NCI-H2107 (cell line): ENCODE data around the gene FNDC1.
"Not testable (repeated sequence)": the region's sequence is repeated elsewhere in the genome, so short reads cannot be mapped to it uniquely, and the experiment has no call there.

ENCODE experiments used
- DNase-seq: peaks from one replicate; lab custom pipeline; 2025; lab: John Stamatoyannopoulos, UW

The FNDC1 gene

GRCh38 chr6:159257846-159258245, 88.6 kb downstream of the FNDC1 start:
- DNase-seq = no peak

- DNase-seq = no peak
Measured at GRCh38 chr6:159259441-159260125, 90.4 kb downstream of the FNDC1 start.

GRCh38 chr6:159260208-159260607, 91.0 kb downstream of the FNDC1 start:
- no peak for DNase-seq

- DNase-seq = no peak
Measured at GRCh38 chr6:159261995-159262394, 92.8 kb downstream of the FNDC1 start.

- DNase-seq = no peak
Measured at GRCh38 chr6:159262586-159262985, 93.4 kb downstream of the FNDC1 start.

GRCh38 chr6:159267165-159267564, 98.0 kb downstream of the FNDC1 start:
- no peak for DNase-seq

GRCh38 chr6:159268511-159268910, 99.3 kb downstream of the FNDC1 start:
- DNase-seq = no peak

- DNase-seq = no peak
Measured at GRCh38 chr6:159271257-159271656, 102.1 kb downstream of the FNDC1 start.

GRCh38 chr6:159278626-159279025, 109.4 kb downstream of the FNDC1 start:
- DNase-seq = no peak

- no peak for DNase-seq
Measured at GRCh38 chr6:159279790-159280277, 110.6 kb downstream of the FNDC1 start.

GRCh38 chr6:159282421-159282820, 113.2 kb downstream of the FNDC1 start:
- DNase-seq = no peak

GRCh38 chr6:159284661-159285060, 115.5 kb downstream of the FNDC1 start:
- not testable (repeated sequence) for DNase-seq

GRCh38 chr6:159298840-159299239, 129.6 kb downstream of the FNDC1 start:
- DNase-seq = no peak

- no peak for DNase-seq
Measured at GRCh38 chr6:159299566-159299965, 130.4 kb downstream of the FNDC1 start.

- DNase-seq = no peak
Measured at GRCh38 chr6:159301277-159301676, 132.1 kb downstream of the FNDC1 start.

GRCh38 chr6:159301810-159302593, 132.8 kb downstream of the FNDC1 start:
- no peak for DNase-seq

GRCh38 chr6:159302594-159302992, 133.4 kb downstream of the FNDC1 start:
- DNase-seq = no peak

GRCh38 chr6:159303159-159303558, 134.0 kb downstream of the FNDC1 start:
- no peak for DNase-seq

- no peak for DNase-seq
Measured at GRCh38 chr6:159303784-159304183, 134.6 kb downstream of the FNDC1 start.

GRCh38 chr6:159304641-159305040, 135.4 kb downstream of the FNDC1 start:
- no peak for DNase-seq

- DNase-seq = no peak
Measured at GRCh38 chr6:159305159-159305558, 136.0 kb downstream of the FNDC1 start.

- no peak for DNase-seq
Measured at GRCh38 chr6:159305804-159306537, 136.8 kb downstream of the FNDC1 start.
